Caki2 (cell line): ENCODE measurements around the gene F5. TPM values are rescaled to one million over a fixed set of nuclear protein-coding genes. Genes with fewer than 3 reads are reported as not detected.
A peak's percentile ranks its signal among the peaks of the same experiment; 100 is the strongest.

Experiments used
- DNase-seq: peaks from one replicate; pipeline ENCODE4 v3.0.0-alpha.2; 2015; ENCODE audit warnings: low read depth
- in situ Hi-C: cut with HindIII; loops from 2 replicates; pipeline ENCODE4 v1.10.0; 2016; ENCODE audit warnings: low sequenced_read_pairs, low pct_unique_long_range_greater_than_20kb, mixed read lengths
- total RNA-seq: library from RNA; depleted of rRNA; stranded (reverse); fragments of >200 nt; shearing (Covaris generic); gene quantifications from 2 replicates; pipeline ENCODE4 v1.2.3, GENCODE V29; 2014; ENCODE audit warnings: low replicate concordance

The F5 gene
- total RNA-seq, 1 experiment from 2014 or later, result not detected

GRCh38 chr1:169594391-169594790, 8.1 kb upstream of the F5 start:
- in situ Hi-C loops, result no loop called here
- no peak for DNase-seq

- in situ Hi-C loops, result no loop called here
- DNase-seq, result no peak
Measured at GRCh38 chr1:169590932-169591331, 4.7 kb upstream of the F5 start.

GRCh38 chr1:169588785-169589485, 2.7 kb upstream of the F5 start:
- no peak for DNase-seq
- in situ Hi-C loops, result no loop called here

GRCh38 chr1:169588112-169588511, 1.8 kb upstream of the F5 start:
- DNase-seq, result no peak
- in situ Hi-C loops, result no loop called here

GRCh38 chr1:169586067-169586394, 250 bp downstream of the F5 start:
- in situ Hi-C loops, result no loop called here
- DNase-seq, result no peak

GRCh38 chr1:169585181-169585580, 1.1 kb downstream of the F5 start:
- in situ Hi-C loops, result no loop called here
- no peak for DNase-seq

- in situ Hi-C loops, result no loop called here
- DNase-seq, result no peak
Measured at GRCh38 chr1:169584483-169585144, 1.7 kb downstream of the F5 start.

- in situ Hi-C loops, result no loop called here
Measured at GRCh38 chr1:169577981-169578738, 8.1 kb downstream of the F5 start.

GRCh38 chr1:169576935-169577331, 9.3 kb downstream of the F5 start:
- in situ Hi-C loops, result no loop called here

More at GRCh38 chr1:169577981-169578738, 8.1 kb downstream of the F5 start:
- DNase-seq, result no peak

GRCh38 chr1:169576241-169576934, 9.9 kb downstream of the F5 start:
- in situ Hi-C loops, result no loop called here
- DNase-seq, result no peak

More at GRCh38 chr1:169576935-169577331, 9.3 kb downstream of the F5 start:
- no peak for DNase-seq

GRCh38 chr1:169574336-169574735, 11.9 kb downstream of the F5 start:
- no peak for DNase-seq
- in situ Hi-C loops, result no loop called here

- peak; percentile 30 for DNase-seq
- in situ Hi-C loops, result no loop called here
Measured at GRCh38 chr1:169572187-169572586, 14.1 kb downstream of the F5 start.

- no peak for DNase-seq
- in situ Hi-C loops, result no loop called here
Measured at GRCh38 chr1:169571450-169571849, 14.8 kb downstream of the F5 start.

GRCh38 chr1:169570172-169570574, 16.1 kb downstream of the F5 start:
- in situ Hi-C loops, result no loop called here

GRCh38 chr1:169568497-169568896, 17.8 kb downstream of the F5 start:
- in situ Hi-C loops, result no loop called here

More at GRCh38 chr1:169570172-169570574, 16.1 kb downstream of the F5 start:
- no peak for DNase-seq

GRCh38 chr1:169565335-169566271, 20.7 kb downstream of the F5 start:
- DNase-seq, result no peak
- in situ Hi-C loops, result no loop called here

More at GRCh38 chr1:169568497-169568896, 17.8 kb downstream of the F5 start:
- no peak for DNase-seq

- in situ Hi-C loops, result no loop called here
- DNase-seq, result no peak
Measured at GRCh38 chr1:169563650-169564049, 22.6 kb downstream of the F5 start.
